Stimulated activated CD8-positive, alpha-beta memory T cell treated with anti-CD3 and anti-CD28 coated beads, Interleukin-12 subunit alpha, Interleukin-12 subunit beta, amount 100 ng/mL, for 1 hour (primary cell): Measurements from ENCODE around the gene CAPRIN1.

ENCODE experiments used
- DNase-seq: peaks from one replicate; pipeline ENCODE4 v3.0.0-alpha.2; 2020; ENCODE audit warnings: low read depth

CAPRIN1 gene

GRCh38 chr11:34143048-34143447 lies 91.5 kb downstream of the CAPRIN1 start:
- no peak for DNase-seq

GRCh38 chr11:34145073-34145472 lies 93.5 kb downstream of the CAPRIN1 start:
- DNase-seq = no peak

DNA sequence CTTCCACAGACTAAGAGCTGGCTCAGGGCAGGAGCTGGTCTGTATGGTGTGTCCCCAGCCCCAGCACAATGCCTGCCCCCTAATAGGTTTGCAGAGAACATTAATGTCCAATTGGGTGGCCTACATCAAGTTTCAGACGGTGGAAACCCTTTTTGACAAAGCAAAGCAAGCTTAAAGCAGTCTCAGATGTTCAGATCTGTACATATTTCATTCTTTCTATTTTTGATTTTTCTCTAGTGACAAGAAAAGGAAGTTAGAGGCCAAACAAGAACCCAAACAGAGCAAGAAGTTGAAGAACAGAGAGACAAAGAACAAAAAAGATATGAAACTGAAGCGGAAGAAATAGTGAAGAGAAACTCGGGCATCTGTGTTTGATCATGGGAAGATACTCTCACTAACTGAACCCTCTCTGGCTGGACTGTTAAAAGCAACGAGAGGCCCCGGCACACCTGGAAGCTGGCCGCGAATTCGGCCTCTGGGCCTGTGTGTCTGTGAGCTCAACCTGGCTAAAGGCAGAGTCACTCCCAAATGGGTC lies 94.4 kb downstream of the CAPRIN1 start:
- no peak for DNase-seq

DNA sequence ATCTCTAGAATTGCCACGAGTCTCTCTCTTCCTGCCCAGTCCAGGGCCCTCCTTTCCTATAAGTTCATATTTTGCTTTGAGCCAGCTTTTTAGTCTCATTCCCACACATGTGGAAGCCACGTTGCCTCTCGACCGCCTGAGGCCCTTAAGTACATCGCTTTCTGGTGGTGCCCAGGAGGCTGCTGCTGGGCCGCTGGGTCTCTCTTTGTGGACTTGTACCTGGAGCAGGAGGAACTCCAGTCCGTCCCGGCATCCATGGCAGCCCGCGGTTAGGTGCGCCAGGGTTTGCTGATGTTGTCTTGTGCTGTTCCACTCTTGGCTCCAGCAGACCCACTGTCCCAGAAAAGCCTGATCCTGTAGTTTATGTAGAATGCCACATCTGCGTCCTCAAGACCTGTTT lies 94.9 kb downstream of the CAPRIN1 start:
- no peak for DNase-seq

- no peak for DNase-seq
These were observed 95.3 kb downstream of the CAPRIN1 start for GRCh38 chr11:34146866-34147265.

DNA sequence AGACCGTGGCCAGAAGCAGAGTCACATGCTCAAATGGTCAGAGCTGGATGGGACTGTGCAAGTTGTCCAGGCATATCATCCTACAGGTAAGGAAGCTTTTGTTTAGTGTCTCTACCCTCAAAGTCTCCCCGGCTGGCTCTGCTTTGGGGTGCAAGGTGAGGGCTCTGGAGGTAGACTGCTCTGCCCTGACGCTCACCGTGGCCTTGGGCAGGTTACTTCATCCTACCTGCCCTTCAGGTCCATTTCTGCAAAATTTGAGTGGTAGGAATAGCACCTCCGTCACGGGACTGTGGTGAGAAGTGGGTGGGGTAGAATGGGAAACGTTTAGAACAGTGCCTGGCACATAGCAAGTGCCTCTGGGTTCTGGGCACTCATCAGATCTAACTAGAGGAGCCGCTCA lies 96.0 kb downstream of the CAPRIN1 start:
- no peak for DNase-seq

DNA sequence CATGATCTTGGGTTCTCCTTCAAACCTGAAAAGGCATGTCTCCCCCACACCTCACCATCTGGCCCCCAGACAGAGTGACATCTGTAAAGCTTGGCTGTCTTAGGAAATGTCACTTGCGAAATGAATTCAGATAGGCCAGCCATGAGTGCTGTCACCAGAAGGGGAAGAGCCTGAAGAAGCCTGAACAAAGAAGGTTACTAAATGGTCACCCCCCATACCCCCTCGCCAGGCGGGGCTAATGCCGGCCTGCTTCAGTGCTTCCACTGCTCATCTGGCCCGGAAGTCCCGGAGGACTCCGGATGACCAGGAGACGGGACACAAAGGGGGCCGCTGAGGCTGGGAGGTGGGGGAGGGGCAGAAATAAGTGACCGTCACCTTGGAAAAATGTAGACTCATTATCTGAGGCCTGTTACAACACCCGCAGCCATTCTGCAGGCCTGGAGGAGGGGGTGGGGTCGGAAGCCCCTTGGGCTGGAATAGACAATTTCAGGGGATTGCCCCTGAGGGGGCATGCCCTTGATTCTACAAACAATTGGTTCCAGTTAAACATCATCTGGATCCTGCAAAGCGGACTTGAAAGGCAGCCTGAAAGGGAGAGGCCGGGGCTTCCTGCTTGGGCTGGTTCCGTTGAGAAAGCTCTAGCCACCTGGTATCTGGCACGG lies 97.1 kb downstream of the CAPRIN1 start:
- no peak for DNase-seq

DNA sequence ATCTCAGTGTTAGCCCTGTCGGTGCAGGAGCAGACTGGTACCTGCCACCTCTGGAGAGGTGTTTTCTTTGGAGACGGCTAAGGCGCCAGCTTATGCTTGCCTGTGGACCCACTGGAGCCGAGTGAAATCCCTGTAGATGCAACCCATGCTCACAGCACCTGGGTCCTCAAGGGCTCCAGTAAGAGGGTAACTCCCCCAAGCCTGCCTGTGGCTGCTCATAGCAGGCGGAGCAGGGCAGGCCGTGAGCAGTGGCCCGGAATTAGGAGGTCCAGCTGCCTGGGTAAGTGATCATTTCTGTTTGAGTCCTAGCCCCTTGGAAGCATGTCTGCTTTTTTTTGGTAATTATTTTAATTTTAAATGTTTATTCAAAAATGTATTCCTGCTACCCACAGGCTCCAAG lies 97.7 kb downstream of the CAPRIN1 start:
- no peak for DNase-seq

GRCh38 chr11:34149786-34150185 lies 98.3 kb downstream of the CAPRIN1 start:
- DNase-seq = no peak

DNA sequence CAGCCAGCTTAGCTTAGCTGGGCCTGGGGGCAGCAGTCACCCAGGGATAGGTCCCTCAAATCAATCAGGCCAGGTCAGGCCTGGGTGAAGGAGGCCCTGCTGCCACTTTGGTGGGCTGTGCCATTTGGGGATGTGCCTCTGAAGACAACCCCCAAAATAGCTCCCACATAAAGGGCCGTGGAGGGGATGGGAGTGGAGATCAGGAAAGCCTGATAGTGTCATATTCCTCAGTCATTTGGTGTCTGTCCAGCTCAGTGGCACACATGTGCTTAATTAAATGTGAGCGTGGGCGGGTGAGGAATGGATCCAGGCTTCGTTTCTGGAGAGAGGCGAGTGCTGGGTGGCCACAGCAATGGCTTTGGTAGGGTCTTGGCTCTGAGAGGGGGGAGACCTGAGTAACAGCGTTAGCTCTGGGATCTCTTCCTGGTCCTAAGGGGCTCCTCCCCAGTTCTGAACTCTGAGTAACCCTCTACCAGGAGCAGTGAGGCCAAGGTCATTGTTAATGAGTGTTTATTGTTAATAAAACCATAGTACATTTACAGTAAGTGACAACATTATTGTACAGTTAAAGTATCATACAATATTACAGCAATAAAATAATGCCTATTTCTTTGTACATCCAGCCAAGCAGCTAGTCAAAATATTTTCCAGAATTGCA lies 99.1 kb downstream of the CAPRIN1 start:
- DNase-seq = no peak
